HG03064 (cell line): ENCODE data around the gene MCOLN2.
"Not testable (repeated sequence)": the region's sequence is repeated elsewhere in the genome, so short reads cannot be mapped to it uniquely, and the experiment has no call there.

ENCODE experiments used
- ATAC-seq: cut with Tn5 transposase; IDR thresholded peaks from one replicate; pipeline ENCODE4 v1.9.1; 2021; ENCODE audit warnings: low read depth; ENCODE audit not compliant: unreplicated experiment

The MCOLN2 gene

GRCh38 chr1:84907095-84907827, 89.7 kb downstream of the MCOLN2 start:
- no peak for ATAC-seq

DNA sequence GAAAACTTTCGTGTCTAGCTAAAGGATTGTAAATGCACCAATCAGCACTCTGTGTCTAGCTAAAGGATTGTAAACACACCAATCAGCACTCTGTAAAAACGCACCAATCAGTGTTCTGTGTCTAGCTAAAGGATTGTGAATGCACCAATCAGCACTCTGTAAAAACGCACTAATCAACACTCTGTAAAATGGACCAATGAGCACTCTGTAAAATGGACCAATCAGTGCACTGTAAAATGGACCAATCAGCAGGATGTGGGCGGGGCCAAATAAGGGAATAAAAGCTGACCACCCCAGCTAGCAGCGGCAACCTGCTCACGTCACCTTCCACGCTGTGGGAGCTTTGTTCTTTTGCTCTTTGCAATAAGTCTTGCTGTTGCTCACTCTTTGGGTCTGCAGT, 94.2 kb downstream of the MCOLN2 start:
- not testable (repeated sequence) for ATAC-seq

- no peak for ATAC-seq
Measured at GRCh38 chr1:84899969-84900368, 96.9 kb downstream of the MCOLN2 start.

DNA sequence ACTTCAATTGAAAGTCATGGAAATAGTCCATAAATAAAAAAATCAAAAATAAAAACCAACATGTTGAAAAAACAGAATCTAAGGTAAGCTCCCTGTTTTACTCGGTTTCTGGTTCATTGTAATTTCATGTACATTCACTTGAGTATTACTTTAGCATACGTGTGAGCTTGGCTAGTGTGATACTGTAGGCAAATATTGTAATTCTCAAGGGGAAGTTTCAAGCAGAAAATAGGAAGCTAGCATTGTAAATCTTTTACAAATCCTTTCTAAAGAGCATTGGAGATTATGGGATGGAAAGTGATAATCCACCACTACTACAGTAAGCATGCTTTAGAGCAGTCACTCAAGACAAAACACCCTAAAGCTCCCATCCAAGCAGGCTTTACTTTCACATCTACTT, 100.6 kb downstream of the MCOLN2 start:
- ATAC-seq: no peak

- ATAC-seq: no peak
Measured at GRCh38 chr1:84892705-84893618, 104.0 kb downstream of the MCOLN2 start, which contains the start of gene LPAR3. Gene LPAR3, minus strand, starts transcription at chr1:84893206. Its CDS starts 27,086 bp downstream, at chr1:84866120.

DNA sequence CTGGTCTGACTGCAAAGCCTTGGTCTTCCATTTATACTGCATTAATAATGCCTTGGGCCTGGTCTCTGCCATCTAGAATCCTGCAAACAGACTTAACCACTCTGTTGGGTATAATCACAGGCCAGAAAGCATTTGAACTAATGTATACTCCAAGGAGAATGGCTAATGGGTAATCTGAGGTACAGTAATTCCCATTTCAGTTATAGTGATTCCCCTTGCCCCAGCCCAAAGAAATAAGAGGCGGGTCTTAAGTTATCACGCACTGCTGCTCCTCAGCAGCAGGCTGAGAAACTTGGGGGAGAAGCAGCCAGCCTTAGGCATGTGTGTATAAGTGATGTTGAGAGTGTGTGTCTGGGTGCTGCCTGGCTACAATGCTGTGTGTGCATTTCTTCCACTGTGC, 106.3 kb downstream of the MCOLN2 start:
- ATAC-seq: no peak

DNA sequence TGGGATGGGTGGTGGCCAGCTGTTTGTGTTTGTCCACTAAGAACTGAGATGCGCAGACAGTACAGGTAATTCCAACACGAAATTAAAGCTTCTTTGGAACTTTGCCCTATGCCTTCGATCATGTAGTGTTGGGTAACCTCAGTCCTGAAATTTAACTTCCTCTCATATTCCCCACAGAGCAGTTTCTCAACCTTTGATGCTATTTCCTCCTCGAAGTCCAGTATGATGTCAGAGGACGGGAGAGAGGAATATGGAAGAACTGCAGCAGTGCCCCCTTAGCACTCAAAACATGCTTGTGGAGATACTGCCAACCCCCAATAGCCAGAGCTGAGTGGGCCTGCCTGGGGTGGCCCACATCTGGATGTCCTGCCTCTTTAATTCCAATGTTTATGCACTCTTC, 107.5 kb downstream of the MCOLN2 start:
- no peak for ATAC-seq

DNA sequence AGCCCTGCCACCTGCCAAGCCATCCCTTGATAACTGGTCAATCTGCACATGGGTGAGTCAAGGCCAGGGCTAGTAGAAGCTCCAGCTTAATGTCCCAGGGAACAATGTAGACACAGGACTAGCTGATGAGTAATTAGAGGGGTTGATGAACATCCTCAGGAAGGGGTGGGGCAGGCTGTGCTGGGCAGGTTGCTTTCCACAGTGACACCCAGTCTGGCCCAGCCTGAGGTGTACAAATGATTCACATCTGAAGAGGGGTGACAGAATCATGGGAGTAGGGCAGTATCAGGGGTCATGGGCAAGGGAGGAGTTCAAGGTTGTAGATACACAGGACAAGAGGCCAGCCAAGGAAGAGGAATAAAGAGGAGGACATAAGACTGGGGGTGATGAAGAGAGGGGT, 108.2 kb downstream of the MCOLN2 start:
- no peak for ATAC-seq

DNA sequence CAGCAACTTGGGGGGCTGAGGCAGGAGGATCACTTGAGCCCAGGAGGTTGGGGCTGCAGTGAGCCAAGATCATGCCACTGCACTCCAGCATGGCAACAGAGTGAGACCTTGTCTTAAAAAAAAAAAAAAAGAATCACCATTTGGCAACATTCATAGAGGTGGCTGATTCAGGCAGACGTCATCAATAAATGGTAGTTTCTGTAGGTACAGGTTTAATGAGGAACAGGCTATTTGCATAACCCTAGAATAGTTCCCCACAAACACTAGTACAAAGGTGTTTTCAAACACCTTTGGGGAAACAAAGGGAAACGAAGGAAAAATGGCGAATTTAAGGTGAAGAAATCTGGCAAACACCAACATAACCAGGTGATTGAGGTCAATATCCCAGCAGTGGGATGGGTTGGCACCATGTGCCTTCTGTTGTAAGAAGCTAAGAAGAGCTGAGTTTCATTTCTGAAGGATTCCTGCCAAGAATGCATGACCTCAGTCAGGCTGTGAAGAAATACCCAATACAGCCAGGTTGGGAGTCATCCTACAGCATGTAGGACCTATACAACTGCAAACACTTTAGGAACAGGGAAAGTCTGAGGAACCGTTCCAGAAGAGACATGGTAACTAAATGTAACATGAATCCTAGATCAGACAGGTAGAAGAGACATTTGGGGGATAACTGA, 109.5 kb downstream of the MCOLN2 start:
- no peak for ATAC-seq

GRCh38 chr1:84885469-84885868, 111.4 kb downstream of the MCOLN2 start:
- no peak for ATAC-seq

DNA sequence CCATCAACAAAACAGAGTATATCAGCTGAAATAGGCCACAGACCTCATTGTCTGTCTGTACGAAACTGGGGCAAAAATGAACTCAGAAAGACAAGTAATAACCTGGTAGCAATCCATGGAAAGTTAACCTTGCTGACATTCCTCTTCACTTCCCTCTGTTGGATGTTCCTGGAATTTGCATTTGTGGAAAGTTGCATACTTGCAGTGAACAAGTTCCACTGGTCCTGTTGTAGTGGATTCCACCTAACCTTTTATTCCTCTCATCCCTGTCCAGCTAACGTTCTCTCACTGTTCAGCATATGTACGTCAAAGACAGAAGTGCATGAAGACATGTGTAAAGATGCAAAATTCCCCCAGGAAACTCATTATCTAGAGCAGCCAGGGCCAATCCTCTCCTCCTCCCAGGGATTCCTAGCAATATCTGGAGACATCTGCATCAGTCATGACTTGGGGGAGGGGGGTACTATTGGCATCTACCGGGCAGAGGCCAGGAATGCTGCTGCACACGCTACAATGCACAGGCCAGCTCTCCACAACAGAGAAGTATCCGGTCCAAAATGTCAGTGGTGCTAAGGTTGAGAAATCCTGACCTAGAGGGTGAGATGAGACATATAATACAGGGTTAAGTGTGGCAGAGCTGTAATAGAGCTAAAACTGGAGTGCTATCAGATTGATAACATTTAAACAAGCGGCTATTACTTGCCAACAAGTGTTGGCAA, 112.1 kb downstream of the MCOLN2 start:
- no peak for ATAC-seq

DNA sequence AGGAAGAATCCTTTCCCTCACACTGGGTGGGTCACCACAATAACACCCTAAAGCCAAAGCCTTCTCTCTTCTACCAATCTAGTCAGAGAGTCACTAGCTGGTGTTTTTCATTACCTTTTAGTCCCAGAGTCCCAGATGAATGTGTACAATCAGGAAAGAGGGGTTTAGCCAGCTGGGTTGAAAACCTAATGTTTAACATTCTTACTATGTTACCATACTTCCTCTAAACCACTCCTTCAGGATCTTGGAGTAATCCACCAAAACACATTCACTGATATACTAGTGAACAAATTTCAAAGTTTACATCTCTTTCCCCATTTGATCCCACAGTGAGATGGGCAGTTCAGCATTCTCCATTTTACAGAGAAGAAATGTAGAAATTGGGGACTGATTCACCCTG, 113.6 kb downstream of the MCOLN2 start:
- ATAC-seq: no peak

GRCh38 chr1:84877592-84877991, 119.3 kb downstream of the MCOLN2 start:
- no peak for ATAC-seq

- ATAC-seq: no peak
Measured at GRCh38 chr1:84876353-84876752, 120.6 kb downstream of the MCOLN2 start.
